IPS DF 6.9 (cell line): ENCODE data around the gene FXYD5.
"Not testable (repeated sequence)": the region's sequence is repeated elsewhere in the genome, so short reads cannot be mapped to it uniquely, and the experiment has no call there.

Source experiments
- DNase-seq: peaks from one replicate; pipeline ENCODE4 v3.0.0-alpha.2; 2013; ENCODE audit warnings: low read depth, low spot score
- H3K27ac ChIP-seq: one replicate; pipeline ENCODE4 v1.5.1; 2013; ENCODE audit warnings: low read length, control low read depth
- H3K27me3 ChIP-seq: 2 replicates; pipeline ENCODE4 v1.6.1; 2013; ENCODE audit warnings: mild to moderate bottlenecking, low read length; ENCODE audit not compliant: control insufficient read depth, insufficient read depth
- H3K36me3 ChIP-seq: 2 replicates; pipeline ENCODE4 v1.6.1; 2013; ENCODE audit warnings: low read length; ENCODE audit not compliant: control insufficient read depth, insufficient read depth
- H3K4me1 ChIP-seq: 2 replicates; pipeline ENCODE4 v1.6.1; 2013; ENCODE audit warnings: low read length; ENCODE audit not compliant: control insufficient read depth, insufficient read depth
- H3K4me3 ChIP-seq: 2 replicates; pipeline ENCODE4 v1.5.1; 2013; ENCODE audit warnings: mild to moderate bottlenecking, low read length
- H3K9me3 ChIP-seq: 2 replicates; pipeline ENCODE4 v1.6.1; 2013; ENCODE audit warnings: low read length, inconsistent platforms; ENCODE audit not compliant: control insufficient read depth, insufficient read depth
- WGBS: extraction: QIAGEN DNeasy Blood & Tissue Kit; methylation state at CpG from one replicate; pipeline ENCODE4 v1.1.7; 2013; ENCODE audit warnings: mixed read lengths, missing lambda C conversion rate; ENCODE audit not compliant: insufficient read length, insufficient coverage; 5-methylcytosine and 5-hydroxymethylcytosine counted together

FXYD5 gene

DNA sequence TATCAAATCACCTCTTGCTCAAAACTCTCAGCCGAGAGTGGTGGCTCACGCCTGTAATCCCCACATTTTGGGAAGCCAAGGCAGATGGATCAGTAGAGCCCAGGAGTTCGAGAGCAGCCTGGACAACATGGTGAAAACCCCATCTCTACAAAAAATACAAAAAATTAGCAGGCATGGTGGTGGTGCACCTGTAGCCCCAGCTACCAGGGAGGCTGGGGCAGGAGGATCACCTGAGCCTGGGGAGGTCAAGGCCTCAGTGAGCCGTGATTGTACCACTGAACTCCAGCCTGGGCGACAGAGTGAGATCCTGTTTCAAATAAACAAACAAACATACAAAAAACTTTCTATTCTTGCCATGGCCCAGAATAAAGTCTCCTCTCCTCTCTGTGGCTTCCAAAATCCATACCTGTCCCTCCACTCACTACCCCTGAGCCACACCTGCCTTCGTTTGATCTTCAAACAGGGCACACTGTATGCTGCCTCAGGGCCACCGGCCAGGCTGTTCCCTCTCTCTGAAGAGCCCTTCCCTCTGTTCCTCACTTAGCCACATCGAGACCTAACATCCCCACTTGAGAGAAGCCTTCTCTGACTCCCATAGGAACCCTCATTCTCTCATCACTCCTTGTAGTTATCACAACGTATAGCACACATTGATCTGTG, 26.0 kb upstream of the FXYD5 start:
- DNase-seq = no peak
- no peaks in the 10 kb centered on the region for H3K4me1 ChIP-seq
- no peaks in the 10 kb centered on the region for H3K36me3 ChIP-seq
- H3K4me3 ChIP-seq = no peak overlapping the region
- H3K27me3 ChIP-seq = no peaks in the 10 kb centered on the region
- no peaks in the 10 kb centered on the region for H3K9me3 ChIP-seq
- WGBS = no CpG with 5 or more reads among the region's 9 CpGs
- no peak overlapping the region for H3K27ac ChIP-seq

DNA sequence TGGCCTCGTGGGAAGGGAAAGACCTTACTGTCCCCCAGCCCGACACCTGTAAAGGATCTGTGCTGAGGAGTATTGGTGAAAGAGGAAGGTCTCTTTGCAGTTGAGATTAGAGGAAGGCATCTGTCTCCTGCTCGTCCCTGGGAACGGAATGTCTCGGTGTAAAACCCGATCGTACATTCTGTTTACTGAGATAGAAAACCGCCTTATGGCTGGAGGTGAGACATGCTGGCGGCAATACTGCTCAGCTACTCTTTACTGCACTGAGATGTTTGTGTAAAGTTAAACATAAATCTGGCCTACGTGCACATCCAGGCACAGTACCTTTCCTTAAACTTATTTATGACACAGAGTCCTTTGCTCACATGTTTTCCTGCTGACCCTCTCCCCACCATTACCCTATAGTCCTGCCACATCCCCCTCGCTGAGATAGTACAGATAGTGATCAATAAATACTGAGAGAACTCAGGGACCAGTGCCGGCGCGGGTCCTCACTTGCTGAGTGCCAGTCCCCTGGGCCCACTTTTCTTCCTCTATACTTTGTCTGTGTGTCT, 24.7 kb upstream of the FXYD5 start:
- not testable (repeated sequence) for H3K9me3 ChIP-seq, H3K36me3 ChIP-seq, H3K4me1 ChIP-seq, H3K4me3 ChIP-seq, H3K27me3 ChIP-seq, DNase-seq, H3K27ac ChIP-seq
- no CpG with 5 or more reads among the region's 14 CpGs for WGBS

DNA sequence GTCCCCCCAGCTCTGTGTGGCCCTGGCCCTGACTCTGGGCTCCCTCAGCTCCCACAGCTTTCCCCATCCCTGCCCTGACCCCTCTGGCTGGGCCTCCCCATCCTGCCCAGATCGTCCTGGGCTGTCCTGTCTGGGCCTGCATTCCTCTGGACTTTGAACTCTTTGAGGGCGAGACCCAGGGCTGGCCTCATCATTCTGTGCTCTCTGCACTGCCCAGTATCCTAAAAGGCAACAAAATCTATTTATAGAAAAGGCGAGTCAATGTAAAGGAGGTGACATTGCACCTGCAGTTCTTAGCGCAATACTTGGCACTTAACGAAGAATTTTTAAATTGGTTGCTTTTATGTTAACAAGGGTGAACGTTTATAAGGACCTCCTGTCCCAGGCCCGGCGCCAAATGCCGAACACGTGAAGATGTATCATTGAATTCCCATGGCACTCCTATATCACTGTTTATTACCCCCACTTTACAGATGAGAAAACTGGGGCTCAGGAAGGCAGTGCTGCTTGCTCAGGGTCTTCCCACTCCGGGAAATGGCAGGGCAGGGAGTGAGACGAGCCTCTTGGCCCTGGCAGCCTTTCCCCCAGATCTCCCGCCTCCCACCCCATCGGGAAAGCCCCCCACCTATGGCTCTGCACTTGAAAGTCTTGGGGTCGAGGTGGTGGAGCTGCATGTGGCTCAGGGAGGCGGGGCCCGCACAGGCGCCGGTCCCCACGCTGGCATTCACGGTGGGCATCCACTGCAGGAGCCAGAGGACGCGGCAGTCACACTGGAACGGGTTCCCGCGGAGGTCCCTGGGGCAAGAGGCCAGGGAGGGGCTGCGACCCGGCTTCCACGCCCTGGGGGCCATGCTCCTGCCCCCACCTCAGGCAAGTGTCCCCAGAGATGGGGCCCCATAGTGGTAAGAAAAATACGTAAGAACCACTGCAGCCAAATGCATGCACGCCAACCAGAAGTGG, 23.5 kb upstream of the FXYD5 start:
- no peaks in the 10 kb centered on the region for H3K27me3 ChIP-seq
- H3K4me1 ChIP-seq = no peaks in the 10 kb centered on the region
- no peak overlapping the region for H3K4me3 ChIP-seq
- no peak for DNase-seq
- H3K27ac ChIP-seq = no peak overlapping the region
- WGBS = no CpG with 5 or more reads among the region's 31 CpGs
- H3K9me3 ChIP-seq = no peaks in the 10 kb centered on the region
- H3K36me3 ChIP-seq = no peaks in the 10 kb centered on the region

DNA sequence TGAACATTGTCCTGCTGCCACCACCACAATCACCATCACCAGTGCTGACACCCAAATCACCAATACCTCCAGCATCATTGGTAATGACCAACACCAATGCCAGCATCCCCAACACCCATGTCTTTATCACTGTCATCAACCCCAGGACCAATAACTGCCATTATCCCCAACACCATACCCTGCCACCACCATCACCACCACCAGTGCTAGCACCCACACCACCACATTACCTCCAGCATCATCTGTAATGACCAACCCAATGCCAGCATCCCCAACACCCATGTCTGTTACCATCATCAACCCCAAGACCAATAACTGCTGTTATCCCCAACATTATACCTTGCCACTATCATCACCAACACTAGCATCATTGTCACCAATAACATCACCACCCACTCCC, 22.3 kb upstream of the FXYD5 start:
- Histone ChIP-seq H3K27me3 (no peaks in the 10 kb centered on the region), H3K4me3 (no peak overlapping the region), H3K27ac (no peak overlapping the region), H3K9me3 (no peaks in the 10 kb centered on the region), H3K36me3 (no peaks in the 10 kb centered on the region), H3K4me1 (no peaks in the 10 kb centered on the region)
- no peak for DNase-seq

DNA sequence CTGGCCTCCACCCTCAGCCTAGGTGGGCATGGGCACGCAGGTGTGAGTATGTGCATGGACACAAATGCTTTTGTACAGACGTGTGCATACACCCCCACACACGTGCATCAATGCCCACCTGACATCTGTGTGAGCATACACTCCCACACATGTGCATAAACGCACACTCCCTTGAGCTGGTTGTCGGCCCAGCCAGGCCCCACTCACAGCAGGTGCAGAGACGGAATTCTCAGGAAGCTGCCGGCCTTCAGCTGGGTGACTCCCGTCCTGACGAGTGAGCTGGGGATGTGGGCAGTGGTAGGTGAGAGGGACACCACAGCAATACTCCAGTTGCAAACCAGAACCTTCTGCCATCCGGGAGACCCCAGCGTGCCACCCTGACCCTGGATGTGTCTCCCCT, 20.7 kb upstream of the FXYD5 start:
- Histone ChIP-seq H3K27me3 (no peaks in the 10 kb centered on the region), H3K4me3 (no peak overlapping the region), H3K9me3 (no peaks in the 10 kb centered on the region), H3K27ac (no peak overlapping the region), H3K4me1 (peaks cover under 1% of the 10 kb centered on the region; the same call in 1 of the 2 replicates), H3K36me3 (no peaks in the 10 kb centered on the region)
- DNase-seq = no peak
- WGBS = no CpG with 5 or more reads among the region's 11 CpGs

DNA sequence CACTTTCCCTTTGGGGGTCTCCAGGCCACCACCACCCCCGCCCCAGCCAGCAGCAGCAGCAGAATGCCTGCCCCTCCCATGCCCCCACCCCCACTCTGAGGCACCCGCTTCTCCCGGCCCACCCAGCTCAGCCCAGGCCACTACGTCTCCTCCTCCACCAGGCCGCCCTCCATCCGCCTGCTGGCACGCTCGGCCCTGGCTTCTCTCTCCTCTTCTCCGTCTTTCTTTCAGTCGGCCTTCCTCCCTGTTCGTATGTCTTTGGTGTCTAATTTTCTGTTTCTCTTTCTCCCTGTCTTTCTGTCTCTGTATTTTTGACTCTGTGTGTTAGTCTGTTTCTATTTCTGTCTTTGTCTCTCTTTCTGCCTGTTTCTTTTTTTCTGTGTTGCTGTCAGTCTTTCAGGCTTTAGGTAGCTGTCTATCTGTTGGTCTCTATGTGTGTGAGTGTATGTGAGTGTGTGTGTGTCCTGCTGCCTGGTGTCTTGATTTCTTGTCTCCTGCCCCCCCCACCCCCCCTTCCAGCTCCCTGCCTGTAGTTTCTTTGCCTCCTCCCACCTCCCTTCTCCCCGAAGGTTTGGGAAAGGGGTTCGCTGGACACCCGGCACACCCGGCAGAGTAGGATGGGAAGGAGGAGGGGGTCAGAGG, 19.8 kb upstream of the FXYD5 start, which contains the start of gene LGI4:
Gene LGI4 (minus strand): TSS at position 459 of the 642 bp plus-strand sequence. CDS start 379 bp downstream, at position 80.
- Histone ChIP-seq H3K27ac (no peak within 1 kb of the TSS), H3K4me3 (no peak within 1 kb of the TSS), H3K9me3 (no peaks in the 10 kb centered on the region), H3K27me3 (no peaks in the 10 kb centered on the region), H3K36me3 (no peaks in the 10 kb centered on the region), H3K4me1 (peaks cover 2% of the 10 kb centered on the region; the same call in 1 of the 2 replicates)
- no CpG with 5 or more reads among the region's 15 CpGs for WGBS
- DNase-seq = no peak

DNA sequence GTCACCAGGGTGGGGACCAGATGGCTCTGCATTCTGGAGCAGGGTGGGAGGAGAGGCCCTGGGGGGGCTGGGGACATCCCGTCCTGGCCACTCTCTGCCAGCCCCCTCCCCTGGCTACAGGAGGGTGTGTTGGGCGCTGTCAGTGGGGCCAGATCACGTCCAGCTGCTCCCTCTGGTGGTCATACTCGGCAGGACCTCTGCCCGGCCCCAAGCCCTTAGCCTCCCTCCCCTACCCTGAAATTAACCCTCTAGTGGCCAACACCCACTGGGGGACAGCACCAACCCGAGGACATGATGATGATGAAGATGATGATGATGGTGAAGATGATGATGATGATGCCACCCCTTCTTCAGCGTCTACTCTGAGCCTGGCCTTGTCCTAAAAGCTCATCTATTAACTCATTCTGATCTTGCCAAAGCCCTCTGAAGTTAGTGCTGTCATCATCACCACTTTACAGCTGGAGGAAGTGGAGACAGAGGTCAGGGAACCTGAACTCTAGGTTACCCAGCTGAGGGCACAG, 19.1 kb upstream of the FXYD5 start:
- Histone ChIP-seq H3K4me3 (no peak overlapping the region), H3K27me3 (no peaks in the 10 kb centered on the region), H3K4me1 (peaks cover 2% of the 10 kb centered on the region; the same call in 1 of the 2 replicates), H3K27ac (no peak overlapping the region), H3K36me3 (no peaks in the 10 kb centered on the region), H3K9me3 (no peaks in the 10 kb centered on the region)
- WGBS = no CpG with 5 or more reads among the region's 7 CpGs
- no peak for DNase-seq

DNA sequence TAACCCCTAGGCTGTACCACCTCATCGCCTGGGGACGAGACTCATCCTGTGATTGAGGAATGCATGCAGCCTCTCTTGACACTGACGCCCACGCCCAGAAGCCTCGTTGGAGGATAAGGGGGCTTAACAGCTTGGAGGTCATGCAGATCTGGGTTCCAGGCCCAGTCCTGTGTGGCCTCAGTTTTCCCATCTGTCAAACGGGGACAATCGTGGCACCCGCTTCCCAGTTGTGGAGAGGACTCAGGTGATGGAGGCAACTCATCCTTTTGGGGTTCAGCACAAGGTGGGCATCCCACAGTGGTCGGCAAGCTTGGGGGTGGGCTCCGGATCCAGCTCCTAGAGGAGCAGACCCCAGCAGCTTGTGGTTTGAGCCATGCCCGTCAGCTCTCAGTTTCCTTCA, 18.3 kb upstream of the FXYD5 start:
- H3K4me3 ChIP-seq = no peak overlapping the region
- peaks cover 3% of the 10 kb centered on the region for H3K4me1 ChIP-seq
- no CpG with 5 or more reads among the region's 11 CpGs for WGBS
- no peak for DNase-seq
- no peaks in the 10 kb centered on the region for H3K9me3 ChIP-seq
- no peaks in the 10 kb centered on the region for H3K36me3 ChIP-seq
- no peaks in the 10 kb centered on the region for H3K27me3 ChIP-seq
- no peak overlapping the region for H3K27ac ChIP-seq

DNA sequence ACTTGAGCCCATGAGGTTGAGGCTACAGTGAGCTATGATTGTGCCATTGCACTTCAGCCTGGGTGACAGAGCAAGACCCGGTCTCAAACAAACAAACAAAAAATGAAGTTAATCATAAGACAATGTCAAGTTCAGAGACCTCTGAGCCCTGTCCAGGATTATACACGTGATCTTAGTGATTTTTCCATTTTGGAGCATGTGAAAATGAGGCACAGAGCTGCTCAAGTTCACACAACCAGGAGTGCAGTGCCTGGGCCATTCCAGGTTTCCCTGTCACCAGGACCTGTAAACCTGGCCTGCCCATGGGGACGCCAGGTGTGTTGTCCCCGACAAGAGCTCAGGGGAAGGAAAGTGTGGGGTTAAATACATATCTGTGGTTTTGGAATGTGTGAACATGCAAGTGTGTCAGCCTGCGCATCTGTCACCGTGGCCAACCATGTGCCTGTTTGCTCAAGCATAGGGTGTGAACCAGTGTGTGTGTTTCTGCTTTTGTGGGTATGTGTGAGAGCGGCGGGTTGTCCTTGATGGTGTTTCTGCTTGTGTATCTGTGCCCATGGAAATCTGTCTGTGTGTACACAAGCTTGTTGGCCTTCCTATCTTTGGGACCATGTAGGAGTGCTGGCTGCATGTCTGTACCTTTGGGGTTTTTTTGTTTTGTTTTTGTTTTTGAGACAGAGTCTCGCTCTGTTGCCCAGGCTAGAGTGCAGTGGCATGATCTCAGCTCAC, 17.4 kb upstream of the FXYD5 start:
- no peak for DNase-seq

More for the DNA sequence above, 17.4 kb upstream of the FXYD5 start:
- Histone ChIP-seq H3K9me3 (no peaks in the 10 kb centered on the region), H3K36me3 (no peaks in the 10 kb centered on the region), H3K4me1 (peaks cover 3% of the 10 kb centered on the region), H3K27ac (no peak overlapping the region), H3K27me3 (no peaks in the 10 kb centered on the region), H3K4me3 (no peak overlapping the region)
- no CpG with 5 or more reads among the region's 9 CpGs for WGBS
